HUDEP-2 (cell line): ENCODE measurements around the gene ZNF500.

Experiments
- DNase-seq, 76 experiments: peaks; one replicate each; lab custom pipeline; 2025; ENCODE audit not compliant: unreplicated experiment in 76 of 76; lab: John Stamatoyannopoulos, UW

Gene ZNF500

GRCh38 chr16:4766875-4767628, at the start of gene ZNF500:
ZNF500 (minus strand) TSS chr16:4767162; CDS start chr16:4765978, 1,184 bp downstream.
- DNase-seq: peak in 75 of 76 experiments; percentile 72 to 98 (median 94)

DNA sequence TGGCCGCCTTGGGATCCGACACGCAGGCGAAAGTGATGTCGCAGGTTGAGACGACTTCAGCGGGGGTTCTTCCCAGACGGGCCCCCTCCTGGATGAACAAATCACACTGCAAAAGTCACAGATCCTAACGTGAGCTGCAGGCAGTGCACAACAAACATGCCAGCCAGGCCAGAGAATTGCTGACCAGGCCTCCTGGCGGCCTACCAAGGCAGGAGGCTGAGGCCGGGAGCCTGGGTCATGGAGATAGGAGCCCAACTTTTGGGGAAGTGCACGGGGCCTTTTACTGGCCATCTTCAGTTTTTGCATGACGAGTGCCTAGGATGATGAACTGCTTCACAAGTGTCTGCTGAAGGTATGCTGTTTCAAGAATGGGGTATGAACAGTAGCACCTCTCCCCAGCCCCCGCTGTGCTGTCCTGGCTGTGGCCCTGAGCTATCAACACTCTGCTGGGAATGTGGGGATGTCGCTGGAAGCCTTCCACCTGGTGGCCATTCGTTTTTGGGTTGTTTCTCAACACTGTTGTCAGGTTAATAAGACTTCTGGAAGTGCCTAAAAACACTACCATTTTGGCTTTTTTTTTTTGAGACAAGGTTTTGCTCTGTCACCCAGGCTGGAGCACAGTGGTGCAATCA, 47.7 kb upstream of the ZNF500 start:
- peak in 13 of 76 experiments; percentile 7 to 53 (median 22) for DNase-seq

DNA sequence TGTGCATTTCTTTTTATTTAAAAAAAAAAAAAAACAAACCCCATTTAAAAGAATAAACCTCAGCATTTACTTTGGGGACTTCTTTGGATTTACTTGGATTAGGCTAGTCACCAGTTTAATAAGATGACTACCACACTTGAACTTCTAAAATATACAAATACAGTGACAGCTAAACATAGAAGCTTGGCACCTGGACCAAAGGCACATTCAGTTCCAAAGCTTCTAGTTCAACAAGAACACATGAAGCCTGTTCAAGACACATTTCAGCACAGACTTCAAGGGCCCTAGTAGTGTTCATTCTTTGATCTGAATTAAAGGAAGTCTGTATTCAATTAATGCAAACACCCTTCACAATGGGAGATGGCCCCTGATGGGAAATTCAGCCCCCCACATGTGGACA, 47.1 kb upstream of the ZNF500 start:
- DNase-seq: no peak

GRCh38 chr16:4813251-4814003, 46.5 kb upstream of the ZNF500 start:
- no peak for DNase-seq

DNA sequence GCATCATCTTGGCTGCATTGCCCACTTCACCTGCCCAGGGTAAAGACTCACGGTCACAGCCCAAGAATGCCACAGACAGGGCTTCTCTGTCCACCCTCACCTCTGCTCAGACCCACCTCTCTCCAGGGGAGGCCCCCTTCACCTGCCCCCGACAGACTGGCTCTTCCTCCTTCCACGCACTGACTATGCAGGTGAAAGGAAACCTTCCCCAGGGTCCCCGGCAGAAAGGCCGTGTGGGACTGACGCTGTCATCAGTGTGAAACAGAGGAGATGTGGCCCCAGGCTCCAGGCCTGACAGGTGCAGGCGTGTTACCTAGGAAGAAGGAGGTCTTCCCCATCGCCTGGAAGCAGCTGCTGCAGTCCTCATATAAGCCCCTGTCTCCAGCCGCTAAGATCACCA, 44.8 kb upstream of the ZNF500 start:
- DNase-seq: no peak

DNA sequence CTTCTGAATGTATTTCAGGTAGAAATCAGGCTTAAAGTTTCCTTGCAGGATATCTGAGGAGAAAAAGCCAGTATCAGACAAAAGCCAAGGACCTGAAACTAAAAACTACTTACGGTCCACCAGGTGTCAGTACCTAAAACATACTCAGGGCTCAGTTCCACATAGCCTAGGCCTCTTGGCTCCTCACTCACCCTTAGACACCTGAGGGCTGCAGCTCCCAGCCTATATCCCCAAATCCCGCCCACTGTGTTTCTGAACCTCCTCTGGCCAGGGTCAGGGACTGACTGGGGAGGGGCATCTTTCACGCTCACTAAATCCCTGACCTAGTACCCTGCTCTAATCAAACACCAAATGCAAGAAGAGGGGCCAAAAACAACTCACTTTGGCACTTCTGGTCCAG, 44.3 kb upstream of the ZNF500 start:
- DNase-seq: no peak

DNA sequence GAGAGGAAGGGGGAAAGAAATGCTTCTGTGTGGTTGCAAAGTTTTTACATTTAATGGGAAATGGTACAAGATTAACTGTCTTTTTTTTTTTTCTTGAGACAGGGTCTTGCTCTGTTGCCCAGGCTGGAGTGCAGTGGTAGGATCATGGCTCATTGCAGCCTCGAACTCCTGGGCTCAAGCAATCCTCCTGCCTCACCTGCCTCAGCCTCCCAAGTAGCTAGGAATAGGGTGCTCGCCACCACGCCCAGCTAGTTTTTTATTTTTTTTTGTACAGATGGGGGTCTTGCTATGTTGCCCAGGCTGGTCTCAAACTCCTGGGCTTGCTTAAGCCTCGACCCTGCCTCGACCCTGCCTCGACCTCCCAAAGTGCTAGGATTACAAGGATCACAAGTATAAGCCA, 39.3 kb upstream of the ZNF500 start:
- no peak for DNase-seq

DNA sequence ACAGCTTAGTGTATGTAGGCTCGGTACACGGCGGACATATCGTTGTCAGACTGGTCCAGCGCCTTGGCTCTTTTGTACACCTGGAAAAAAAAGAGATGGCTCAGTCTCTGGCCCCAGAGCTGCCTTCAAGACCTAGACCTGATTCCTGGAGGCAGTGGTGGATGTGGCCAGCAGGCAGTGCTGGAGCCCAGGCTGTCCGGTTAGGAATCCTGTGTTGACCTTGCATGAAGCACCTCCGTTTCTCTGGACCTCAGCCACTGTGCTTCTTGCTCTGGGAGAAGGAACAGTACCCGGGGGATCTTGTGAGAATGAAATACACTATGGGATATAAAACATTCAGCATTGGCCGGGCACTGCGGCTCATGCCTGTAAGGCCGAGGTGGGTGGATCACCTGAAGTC, 38.3 kb upstream of the ZNF500 start:
- DNase-seq: no peak

DNA sequence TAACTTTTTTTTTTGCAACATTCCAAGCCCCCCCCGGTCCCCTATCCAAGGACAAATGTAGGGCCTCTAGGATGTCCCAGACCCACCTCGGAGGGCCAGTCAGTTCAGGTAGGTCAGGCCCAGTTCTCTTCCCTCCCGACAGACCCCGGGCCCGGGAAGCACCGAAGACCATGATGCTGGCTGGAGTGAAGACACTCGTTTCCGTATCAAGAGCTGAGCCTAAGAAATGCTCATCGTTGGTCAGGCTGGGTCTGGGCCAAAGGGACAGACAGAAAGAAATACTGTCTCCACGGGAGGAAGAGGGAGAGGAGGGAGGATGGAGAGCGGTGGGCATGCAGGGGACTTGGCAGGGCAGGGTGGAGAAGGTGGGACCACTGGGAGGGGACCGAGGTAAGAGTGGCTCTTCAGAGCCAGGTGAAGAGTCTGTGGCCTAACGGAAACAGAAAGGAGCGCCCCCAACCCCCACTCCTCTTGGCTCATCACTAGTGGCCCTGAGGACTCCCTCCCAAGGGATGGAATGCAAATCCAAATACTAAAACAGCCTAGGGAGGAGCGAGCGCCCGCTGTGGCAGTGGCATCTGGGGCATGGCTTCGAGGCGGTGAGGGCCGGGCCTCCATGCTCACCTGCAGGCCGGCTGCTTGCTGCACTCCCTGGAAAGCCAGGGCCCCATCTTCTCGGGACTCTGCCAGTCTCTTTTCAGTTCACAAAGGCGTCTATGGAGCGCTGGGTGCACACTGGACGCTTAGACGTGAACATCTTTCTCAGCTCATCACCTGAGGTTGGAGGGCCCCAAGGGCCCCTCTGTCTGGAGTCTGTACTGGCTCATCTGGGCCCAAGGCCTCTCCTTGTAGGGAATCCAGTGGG, 37.2 kb upstream of the ZNF500 start:
- peak in 1 of 76 experiments; percentile 15 for DNase-seq

DNA sequence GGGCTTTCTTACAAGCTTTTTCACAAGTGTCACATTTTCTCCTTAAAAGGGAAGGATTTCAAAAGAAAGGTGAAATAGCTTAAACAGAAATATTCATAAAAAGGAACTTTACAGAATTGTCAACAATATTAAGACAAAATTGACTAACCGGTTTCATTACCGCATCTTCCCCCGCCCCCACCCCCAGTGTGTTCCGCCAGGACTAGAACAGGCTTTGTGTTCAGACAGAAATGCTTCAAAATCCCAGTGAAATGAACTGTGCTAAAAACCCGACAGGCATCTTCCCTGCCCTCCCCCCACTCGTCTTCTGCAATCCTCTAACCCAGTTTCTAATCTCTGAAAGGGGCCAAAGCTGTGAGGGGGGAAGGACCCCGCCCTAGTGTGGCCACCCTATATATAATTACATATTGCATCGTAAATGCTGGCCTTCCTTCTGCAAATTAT, 36.5 kb upstream of the ZNF500 start:
- peak in 2 of 76 experiments; percentile 11 to 18 for DNase-seq

DNA sequence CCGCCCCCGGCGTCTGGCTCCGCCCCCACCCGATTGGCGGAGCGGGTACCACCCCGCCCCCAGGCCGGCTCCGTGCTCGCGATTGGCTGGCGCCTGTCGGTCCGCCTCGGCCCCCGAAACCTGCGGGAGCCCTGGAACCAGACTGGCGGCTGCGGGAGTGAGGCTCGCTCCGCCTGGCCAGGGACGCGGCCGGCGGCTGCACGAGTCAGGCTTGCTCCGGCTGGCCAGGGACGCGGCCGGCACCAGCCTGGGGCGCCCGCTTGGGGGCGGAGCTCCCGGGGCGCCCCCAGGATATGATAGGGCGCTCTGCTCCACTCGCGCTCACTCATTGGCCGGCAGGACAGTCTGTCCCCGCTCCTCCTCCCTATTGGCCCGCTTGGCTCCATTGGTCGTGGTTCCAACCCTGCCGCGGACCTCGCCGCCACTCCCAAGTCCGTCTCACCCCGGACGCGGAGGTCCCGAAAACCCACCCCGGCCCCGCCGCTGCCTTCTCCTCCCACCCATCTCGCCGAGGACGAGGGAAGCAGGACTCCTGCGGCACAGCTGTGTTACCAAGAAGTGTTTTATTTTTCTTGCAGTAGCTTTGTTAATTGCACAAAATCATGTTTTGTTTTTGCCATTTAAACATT, 35.8 kb upstream of the ZNF500 start:
- DNase-seq: peak in 75 of 76 experiments; percentile 46 to 95 (median 85)

DNA sequence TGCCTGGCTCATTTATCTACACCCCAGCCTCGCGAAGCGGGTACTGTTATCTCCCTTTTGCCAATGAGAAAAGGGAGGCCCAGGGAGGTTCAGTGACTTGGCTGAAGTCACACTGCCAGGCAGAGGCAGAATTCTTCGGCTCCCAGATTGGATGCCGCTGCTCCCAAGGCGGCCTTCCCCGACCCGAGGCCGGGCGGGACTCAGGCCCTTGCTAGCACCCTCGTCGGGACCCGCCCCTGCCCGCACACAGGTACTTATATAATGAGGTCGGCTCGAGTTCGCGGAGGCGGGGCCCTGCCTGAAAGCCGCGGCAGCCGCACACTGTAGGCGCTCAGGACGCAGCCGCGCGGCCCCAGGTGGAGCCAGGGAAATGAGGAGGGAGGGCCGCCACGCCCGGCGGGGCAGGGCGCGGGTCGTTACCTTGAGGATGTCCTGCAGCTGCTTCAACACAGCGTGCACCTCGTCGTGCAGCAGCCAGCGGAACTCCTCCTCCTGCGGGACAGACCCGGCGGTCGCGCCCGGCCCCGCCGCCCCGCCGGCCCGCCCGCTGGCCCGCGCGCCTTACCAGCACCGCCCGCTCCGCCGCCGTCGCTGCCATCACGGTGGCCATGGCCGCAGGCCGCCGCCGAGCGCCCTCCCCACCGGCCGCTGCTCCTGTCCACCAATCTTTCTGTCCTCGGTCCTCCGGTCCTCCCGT, 35.1 kb upstream of the ZNF500 start, which contains the start of gene ROGDI:
TSS of gene ROGDI (minus strand) at position 672 of the 697 bp plus-strand sequence. CDS start at position 610, 62 bp downstream.
- DNase-seq: peak in 72 of 76 experiments; percentile 37 to 86 (median 69)

- no peak for DNase-seq
Observed at GRCh38 chr16:4801051-4801961, 34.3 kb upstream of the ZNF500 start.

GRCh38 chr16:4800290-4801041, 33.5 kb upstream of the ZNF500 start:
- peak in 45 of 76 experiments; percentile 2 to 66 (median 34) for DNase-seq

DNA sequence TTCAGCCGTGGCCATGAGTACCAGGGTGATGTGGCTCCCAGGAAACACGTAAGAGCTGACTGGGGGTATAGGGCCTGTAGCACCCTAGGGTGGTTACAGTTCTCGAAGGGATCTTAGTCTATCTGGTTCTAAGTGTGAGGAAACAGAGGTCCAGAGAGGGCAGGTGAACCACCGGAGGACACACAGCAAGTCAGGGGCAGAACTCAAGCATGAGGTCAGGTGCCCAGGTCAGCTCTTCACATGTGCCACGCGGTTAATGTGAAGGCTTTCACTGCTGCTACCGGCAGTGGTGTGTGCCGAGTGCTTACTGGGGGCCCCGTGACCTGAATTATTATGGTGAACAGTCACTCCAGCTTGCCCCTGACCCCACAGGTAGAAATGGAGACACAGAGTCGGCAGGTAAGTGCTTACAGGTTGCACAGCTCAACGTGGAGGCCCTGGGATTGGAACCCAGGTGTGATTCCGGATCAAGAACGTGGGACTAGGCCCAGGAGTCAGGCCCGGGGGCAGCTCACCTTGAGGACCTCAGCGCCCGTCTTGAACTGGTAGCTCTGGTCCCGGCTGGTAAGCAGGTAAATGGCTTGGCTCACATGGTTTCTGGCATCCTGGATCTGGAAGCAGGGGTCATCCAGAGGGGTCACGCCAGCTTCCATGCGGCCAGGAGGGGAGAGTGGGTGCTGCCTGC, 32.4 kb upstream of the ZNF500 start:
- DNase-seq: no peak

DNA sequence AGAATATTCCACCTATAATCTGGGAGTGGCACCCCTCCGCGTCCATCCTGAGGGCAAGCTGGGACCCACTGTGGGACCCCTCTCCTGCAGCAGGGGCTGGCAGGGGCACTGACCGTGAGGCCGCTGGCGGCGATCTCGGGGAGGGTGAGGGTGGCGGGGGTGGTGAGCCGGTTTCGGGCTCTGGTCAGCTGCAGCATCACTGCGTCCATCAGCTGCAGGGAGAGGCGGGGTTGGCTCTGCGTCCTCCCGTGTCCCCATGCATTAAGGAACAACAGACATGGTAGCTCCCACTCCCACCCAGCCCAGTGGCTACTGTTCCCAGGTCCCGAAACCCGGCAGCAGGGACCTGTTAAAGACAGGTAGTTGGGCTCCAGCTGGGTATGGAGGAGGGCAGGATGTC, 31.5 kb upstream of the ZNF500 start:
- no peak for DNase-seq

- no peak for DNase-seq
Observed at GRCh38 chr16:4797805-4798252, 30.9 kb upstream of the ZNF500 start.
